ENCODE results near the gene PGS1.

- TF ChIP-seq CTCF (IDR thresholded peaks at IDR 0.05; ENCODE audit: insufficient read depth, low read length, poor library complexity, severe bottlenecking) (no peak), EZH2phosphoT487 (conservative IDR thresholded peaks at IDR 0.05; ENCODE audit: low read length) (no peak)
Observed at GRCh38 chr17:78451753-78452152, 73.3 kb downstream of the PGS1 start.
